H7 (cell line): ENCODE results near the gene XKRX. TPM values are rescaled to one million over a fixed set of nuclear protein-coding genes. Genes with fewer than 3 reads are reported as not detected.

Experiments
- DNase-seq: peaks from one replicate; pipeline ENCODE4 v3.0.0; 2012
- H3K27me3 ChIP-seq: 2 replicates; pipeline ENCODE4 v1.6.0; 2011; ENCODE audit warnings: mild to moderate bottlenecking, low read length; ENCODE audit not compliant: control insufficient read depth, insufficient read depth
- H3K36me3 ChIP-seq: replicated peaks from 2 replicates; pipeline ENCODE4 v1.5.1; 2011; ENCODE audit warnings: low read length; ENCODE audit not compliant: control insufficient read depth, insufficient read depth
- H3K4me3 ChIP-seq: 2 replicates; pipeline ENCODE4 v1.5.1; 2011; ENCODE audit warnings: low read depth, mild to moderate bottlenecking, control low read depth, low read length, moderate library complexity; ENCODE audit not compliant: insufficient read depth
- total RNA-seq: library from RNA; depleted of rRNA; stranded (reverse); fragments of >200 nt; shearing (Covaris generic); gene quantifications from 2 replicates; pipeline ENCODE4 v1.2.3, GENCODE V29; 2014; rRNA removed

XKRX gene
- total RNA-seq, 1 experiment from 2014 or later = 0.90 TPM

DNA sequence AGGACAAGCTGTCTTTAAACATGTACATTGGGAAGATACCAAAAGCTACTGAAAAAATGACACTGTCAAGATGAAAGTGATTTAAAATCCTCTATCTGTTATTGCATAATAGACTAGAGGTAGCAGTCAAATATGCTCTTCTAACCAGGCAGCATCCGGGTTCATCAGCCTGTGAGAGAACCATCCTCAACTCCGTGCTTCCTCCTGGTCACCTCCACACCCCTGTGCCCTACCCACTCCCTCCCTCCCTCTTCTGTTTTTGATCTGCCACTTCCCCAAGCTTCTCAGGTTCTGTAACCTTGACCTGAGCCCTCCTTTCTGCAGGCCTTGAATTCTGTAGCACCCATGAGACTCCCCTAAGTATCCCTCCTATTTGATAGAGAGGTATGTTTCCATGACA is 60.4 kb downstream of the XKRX start:
- Histone ChIP-seq H3K27me3 (no peaks in the 10 kb centered on the region), H3K36me3 (no peaks in the 10 kb centered on the region), H3K4me3 (no peak overlapping the region)
- DNase-seq = no peak

DNA sequence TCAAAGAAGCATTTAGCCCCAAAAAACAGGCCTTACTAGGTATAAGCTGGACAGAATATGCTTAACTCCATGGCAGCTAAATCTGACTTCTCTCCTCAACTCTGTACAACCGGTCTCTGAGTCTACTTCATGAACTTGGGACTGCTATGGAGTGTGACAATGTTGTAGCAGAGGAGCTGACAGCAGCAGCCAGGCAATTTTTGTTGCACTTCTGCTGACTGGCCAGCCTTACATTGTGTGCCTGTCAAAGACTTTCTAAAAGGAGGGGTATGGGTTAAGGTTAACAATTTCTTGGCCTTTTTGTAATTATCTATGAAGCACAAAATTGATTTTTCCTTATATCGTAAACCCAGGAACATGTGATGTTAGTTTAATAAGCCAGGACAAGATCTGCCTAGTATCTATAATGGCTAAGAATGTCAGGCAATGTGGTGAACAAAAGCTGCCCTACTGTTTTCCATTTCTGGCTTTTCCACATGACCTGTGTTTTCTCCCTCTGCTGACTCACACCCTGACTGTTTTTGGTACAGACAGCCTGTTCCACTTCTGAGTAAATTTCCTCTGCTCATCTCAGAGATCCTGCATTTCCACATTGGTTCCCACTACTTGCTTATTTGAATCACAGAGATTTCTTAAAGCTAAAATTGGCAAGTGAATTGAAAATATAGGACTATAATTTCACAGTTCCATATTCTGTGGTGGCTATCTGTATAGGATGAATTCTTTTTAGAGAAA is 63.9 kb downstream of the XKRX start:
- DNase-seq = no peak
- Histone ChIP-seq H3K36me3 (no peaks in the 10 kb centered on the region), H3K4me3 (no peak overlapping the region), H3K27me3 (no peaks in the 10 kb centered on the region)

Other genes starting within 250 kb of the XKRX start
- 1.2 and 2.4 TPM in 2 replicates for gene SYTL4, start 196.8 kb downstream of the XKRX start, total RNA-seq
- 29.6 and 34.9 TPM in 2 replicates for gene CSTF2, start 108.5 kb downstream of the XKRX start, total RNA-seq
- gene NOX1, start 54.6 kb downstream of the XKRX start, total RNA-seq = not detected in 2 replicates
- gene ARL13A, start 40.8 kb upstream of the XKRX start, total RNA-seq = not detected in 2 replicates
- 9.8 and 10.6 TPM in 2 replicates for gene TRMT2B, start 123.2 kb upstream of the XKRX start, total RNA-seq
- gene TMEM35A, start 150.0 kb upstream of the XKRX start, total RNA-seq = 1.4 and 2.3 TPM in 2 replicates
- 21.0 and 25.0 TPM in 2 replicates for gene CENPI, start 169.3 kb upstream of the XKRX start, total RNA-seq